GM19324 (cell line): ENCODE data around the gene MEF2C.
"Not testable (repeated sequence)": the region's sequence is repeated elsewhere in the genome, so short reads cannot be mapped to it uniquely, and the experiment has no call there.

Experiments used
- ATAC-seq: cut with Tn5 transposase; IDR thresholded peaks from one replicate; pipeline ENCODE4 v1.9.1; 2021; ENCODE audit warnings: mild to moderate bottlenecking, moderate library complexity; ENCODE audit not compliant: unreplicated experiment, low FRiP score

MEF2C gene

DNA sequence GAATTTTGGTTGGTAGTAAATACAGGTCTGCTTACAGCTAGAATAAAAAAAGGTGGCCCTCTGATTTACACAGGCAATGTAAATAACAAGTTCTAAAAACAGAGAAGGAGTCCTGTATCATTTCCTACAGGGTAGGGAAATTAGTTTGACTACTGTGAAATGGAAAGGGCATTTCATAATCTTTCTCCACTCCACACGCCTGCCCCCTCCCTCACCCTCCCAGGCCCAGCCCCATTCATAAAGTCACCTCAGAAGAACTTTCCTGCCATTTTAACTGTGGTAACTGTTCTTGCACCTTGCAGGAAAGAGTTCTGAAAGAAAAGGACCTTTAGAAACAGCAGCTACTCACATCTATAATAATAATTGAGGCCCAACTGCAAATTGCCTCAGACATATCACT is 69.7 kb downstream of the MEF2C start:
- ATAC-seq = no peak

DNA sequence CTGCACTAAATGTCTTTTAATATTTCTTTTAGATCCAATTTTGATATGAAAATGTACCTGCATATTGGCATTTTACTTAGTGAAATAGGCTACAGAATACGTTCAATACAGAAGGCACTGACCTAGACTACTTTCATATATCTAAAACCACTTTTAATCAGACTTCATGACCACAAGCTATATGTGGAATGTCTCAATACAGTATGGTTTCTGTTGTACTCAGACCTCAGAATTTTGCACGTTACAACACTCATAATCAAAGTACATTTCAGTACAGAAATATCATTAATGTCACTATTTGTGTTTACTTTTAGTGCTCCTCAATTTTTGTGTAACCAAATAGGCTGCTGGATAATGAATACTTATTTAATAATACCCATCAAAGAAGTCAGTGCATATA is 74.8 kb downstream of the MEF2C start:
- no peak for ATAC-seq

DNA sequence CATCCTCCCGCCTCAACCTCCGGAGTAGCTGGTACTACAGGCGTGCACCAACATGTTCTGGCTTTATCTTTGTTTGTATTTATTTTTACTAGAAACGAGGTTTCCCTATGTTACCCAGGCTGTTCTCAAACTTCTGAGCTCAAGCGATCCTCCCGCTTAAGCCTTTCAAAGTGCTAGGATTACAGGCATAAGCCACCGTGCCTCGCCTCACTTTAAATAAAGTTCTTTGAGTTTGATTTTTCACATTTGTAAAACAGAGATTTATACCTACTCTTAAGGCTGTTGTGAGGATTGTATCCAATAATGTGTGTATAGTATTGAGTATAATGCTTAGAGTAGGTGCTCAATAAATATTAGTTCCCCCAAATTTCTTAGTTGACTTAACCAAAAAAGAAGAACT is 75.7 kb downstream of the MEF2C start:
- ATAC-seq = no peak

- ATAC-seq = no peak
Observed at GRCh38 chr5:88806338-88806737, 76.6 kb downstream of the MEF2C start.

DNA sequence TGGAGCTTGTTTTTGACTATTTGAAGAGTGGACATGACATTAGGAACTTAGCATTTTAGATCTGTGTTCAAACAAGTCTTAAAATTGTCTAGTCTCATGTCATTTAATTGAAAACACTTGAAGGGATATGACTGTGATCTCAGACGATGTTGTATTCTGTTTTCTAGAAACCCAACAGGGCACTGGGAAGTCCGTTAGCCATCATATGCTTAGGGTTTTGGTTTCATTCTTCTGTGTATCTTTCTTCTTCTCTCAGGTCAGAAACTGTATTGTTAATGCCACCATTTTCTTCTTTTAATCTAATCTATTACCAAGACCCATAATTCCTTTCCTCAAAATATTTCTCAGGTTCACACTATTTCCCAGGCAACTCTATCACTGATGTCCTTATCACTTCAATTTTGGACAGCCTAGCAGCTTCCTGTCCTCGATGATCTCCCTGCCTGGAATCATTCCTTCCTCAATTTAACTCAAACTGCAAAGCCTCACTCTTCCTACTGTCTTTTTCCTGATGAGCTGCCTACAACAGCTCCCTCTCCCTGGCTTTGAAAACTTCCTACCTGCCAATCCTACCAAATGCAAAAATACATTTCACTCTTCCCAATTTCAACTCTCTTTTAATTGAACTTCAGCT is 77.7 kb downstream of the MEF2C start:
- no peak for ATAC-seq

- ATAC-seq = no peak
Observed at GRCh38 chr5:88804444-88804843, 78.5 kb downstream of the MEF2C start.

- ATAC-seq = no peak
Observed at GRCh38 chr5:88803309-88803708, 79.7 kb downstream of the MEF2C start.

GRCh38 chr5:88799938-88800535 is 82.9 kb downstream of the MEF2C start:
- ATAC-seq = no peak

DNA sequence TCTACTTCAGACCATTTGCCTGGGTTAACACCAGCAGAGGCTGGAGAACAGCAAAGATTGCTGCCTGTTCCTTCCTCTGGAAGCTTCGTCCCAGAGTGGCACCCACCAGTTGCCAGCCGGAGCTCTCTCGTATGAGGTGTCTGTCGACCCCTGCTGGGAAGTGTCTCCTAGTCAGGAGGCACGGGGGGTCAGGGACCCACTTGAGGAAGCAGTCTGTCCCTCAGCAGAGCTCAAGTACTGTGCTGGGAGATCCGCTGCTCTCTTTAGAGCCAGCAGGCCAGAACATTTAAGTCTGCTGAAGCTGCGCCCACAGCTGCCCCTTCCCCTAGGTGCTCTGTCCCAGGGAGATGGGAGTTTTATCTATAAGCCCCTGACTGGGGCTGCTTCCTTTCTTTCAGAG is 84.1 kb downstream of the MEF2C start:
- not testable (repeated sequence) for ATAC-seq

DNA sequence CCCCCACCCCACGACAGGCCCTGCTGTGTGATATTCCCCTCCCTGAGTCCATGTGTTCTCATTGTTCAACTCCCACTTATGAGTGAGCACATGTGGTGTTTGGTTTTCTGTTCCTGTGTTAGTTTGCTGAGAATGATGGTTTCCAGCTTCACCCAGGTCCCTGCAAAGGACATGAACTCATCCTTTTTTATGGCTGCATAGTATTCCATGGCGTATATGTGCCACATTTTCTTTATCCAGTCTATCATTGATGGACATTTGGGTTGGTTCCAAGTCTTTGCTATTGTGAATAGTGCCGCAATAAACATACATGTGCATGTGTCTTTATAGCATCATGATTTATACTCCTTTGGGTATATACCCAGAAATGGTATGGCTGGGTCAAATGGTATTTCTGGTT is 89.2 kb downstream of the MEF2C start:
- ATAC-seq = not testable (repeated sequence)

DNA sequence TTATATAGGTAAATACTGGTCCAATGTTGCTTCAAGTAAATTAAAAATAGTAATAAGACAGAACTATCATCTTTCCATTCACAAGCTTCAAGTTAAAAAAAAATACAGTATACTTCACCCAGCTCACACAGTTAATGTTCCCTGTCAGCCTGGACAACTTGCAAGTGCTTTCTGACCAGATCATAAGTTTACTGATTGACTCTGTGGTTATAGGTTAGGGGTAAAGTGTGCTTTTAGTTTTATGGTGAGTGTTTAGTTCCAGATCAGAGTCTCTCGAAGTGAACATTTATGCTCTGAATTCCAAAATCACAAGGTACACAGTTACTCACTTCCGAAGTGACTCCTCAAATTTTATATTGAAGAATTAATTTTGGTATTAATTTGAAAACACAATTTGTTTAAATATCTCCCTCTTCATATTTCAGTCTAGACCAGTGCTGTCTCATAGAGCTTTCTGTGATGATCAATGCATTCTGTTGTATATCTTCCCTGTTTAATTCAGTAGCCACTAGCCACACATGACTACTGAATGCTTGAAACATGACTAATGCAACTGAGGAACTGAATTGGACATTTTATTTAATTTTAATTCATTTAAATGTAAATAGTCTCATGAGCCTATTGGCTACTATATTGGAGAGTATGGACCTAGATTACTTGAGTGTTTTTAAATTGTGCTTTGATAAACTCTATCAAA is 90.7 kb downstream of the MEF2C start:
- ATAC-seq = peak; percentile 80

DNA sequence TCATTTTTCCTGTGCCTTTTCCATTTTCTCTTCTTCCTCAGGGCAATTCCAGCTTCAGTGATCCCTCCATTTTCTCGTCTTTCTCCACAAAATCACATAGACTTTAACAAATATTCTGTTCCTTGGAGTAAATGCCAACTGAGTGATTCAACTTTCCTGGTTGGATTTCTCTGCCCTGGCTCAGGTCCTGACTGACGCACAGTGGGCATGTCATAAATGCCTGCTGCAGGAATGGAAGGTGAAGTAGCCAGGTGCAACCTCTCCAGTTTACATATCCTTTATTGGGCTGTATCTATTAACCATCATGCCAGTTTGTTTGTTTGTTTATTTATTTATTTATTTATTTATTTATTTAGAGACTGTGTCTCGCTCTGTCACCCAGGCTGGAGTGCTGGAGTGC is 95.1 kb downstream of the MEF2C start:
- no peak for ATAC-seq

- ATAC-seq = no peak
Observed at GRCh38 chr5:88786789-88787188, 96.2 kb downstream of the MEF2C start.

GRCh38 chr5:88785746-88786565 is 97.0 kb downstream of the MEF2C start:
- no peak for ATAC-seq

DNA sequence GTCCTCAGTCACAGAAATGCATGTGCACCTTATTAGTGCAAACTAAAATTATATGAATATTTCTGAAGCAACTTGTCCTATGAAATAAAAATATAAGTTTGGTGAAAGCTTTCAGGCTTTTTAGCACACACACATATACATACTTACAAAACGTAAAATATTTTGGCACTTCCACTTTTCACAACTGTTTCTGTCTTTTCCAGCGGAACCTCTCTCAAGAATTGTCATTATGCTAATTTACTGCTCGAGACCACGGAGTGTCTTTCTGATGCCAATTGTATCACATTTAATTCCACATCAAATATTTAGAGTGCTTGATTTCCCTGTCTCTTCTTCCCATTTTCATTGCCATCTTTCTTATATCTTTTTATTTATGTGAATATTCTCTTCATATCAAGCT is 100.4 kb downstream of the MEF2C start:
- ATAC-seq = no peak

DNA sequence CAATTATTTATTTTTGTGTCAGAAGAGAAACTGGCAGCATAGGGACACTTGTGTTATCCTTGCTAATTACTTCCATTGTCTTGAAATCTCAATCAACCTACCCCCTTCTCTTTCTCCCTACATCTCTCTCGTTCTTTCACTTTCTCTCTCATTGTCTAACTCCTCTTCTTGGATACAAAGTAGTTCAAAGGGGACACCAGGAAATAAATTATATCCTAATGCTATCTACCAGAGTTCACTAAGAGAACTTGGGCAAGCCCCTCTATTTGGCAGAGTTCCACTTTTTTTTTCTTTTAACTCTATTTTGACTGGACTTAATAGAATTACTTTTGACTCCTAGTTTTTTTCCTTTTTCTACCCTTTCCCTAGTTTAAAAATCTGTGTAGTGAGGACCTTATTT is 102.2 kb downstream of the MEF2C start:
- ATAC-seq = no peak

GRCh38 chr5:88778736-88779135 is 104.2 kb downstream of the MEF2C start:
- ATAC-seq = no peak

DNA sequence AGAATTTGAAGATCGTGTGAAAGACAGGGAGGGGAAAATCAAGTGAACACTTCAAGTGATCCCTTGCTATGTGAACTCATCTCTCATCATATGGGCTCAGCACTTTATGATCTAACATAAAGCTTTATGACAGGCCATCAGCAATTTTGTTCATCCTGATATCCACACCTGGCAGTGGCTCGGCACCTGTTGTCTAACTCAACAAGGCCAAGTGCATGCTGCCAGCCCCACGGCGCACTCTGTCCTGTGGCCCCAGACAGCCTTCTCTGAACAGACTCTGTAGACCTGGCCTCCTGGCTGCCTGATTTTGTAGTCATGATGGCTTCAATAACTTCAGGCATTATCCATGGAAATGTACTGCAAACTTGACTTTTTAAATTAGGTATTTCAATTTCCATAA is 106.3 kb downstream of the MEF2C start:
- no peak for ATAC-seq

DNA sequence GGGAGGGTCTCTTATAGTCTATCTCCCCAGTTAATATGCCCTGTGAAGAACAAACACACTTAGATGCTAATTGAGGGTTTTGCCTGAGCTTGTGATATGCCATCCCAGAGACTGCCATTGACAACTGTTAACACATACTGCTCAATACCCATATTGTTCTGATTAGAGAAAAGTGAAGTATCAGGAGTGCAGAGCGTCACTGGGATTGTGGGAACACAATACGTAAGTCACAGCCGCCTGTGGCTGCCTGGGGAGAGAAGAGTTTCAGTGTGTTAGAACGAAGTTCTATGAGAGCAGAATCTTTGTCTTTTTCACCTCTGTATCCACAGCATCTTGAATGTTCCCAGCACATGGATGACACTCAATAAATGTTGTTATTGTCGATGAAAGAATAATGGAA is 110.2 kb downstream of the MEF2C start:
- no peak for ATAC-seq

DNA sequence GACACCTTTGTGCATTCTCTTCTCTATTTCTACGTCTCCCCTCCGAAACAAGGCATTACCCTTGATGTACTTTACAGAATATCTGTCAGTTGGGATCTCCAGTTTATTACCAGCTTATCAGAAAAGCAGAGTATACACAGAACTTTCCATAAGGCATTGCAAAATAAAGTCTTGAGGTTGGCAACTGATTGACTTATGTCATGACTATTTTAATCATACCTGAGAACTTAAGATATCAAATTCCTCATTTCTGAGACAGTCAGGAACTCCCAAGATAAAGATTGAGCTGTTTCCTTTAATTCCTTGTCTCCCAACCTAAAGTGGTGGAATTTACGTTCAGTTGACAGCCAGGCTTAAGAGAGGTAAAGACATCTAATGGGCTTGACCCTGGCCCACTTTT is 110.9 kb downstream of the MEF2C start:
- no peak for ATAC-seq
